CD4-positive, alpha-beta T cell (primary cell): Measurements from ENCODE around the gene STRA6. TPM values are rescaled to one million over a fixed set of nuclear protein-coding genes. Genes with fewer than 3 reads are reported as not detected.
"Not testable (repeated sequence)": the region's sequence is repeated elsewhere in the genome, so short reads cannot be mapped to it uniquely, and the experiment has no call there.

Experiments
- ATAC-seq: fragments of 200-7000 bp; cut with Tn5 transposase; one replicate; pipeline ENCODE4 v1.10.0; 2022; ENCODE audit warnings: mild to moderate bottlenecking; ENCODE audit not compliant: poor library complexity
- CTCF ChIA-PET: fragments of 350-600 bp; sonication (Branson Sonifier 250); formaldehyde crosslinking; loops from one replicate; lab custom pipeline; 2021; ENCODE audit warnings: antibody characterized with exemption, inconsistent platforms; lab: Charles Lee
- POLR2A ChIA-PET: fragments of 350-600 bp; sonication (Branson Sonifier 250); formaldehyde crosslinking; loops from one replicate; lab custom pipeline; 2021; ENCODE audit warnings: antibody characterized with exemption, inconsistent platforms; lab: Charles Lee
- DNase-seq, 14 experiments: peaks; one replicate each; pipeline ENCODE4 v3.0.0-alpha.2; 2013 to 2020; ENCODE audit warnings: mixed read lengths in 2 of 14
- H3K27ac ChIP-seq, 2 donors: one replicate each; pipeline versions ENCODE4 v1.5.1 to v1.7.0; 2013; ENCODE audit warnings: low read length in 2 of 2, low read depth in 1 of 2, mild to moderate bottlenecking in 1 of 2
- H3K27me3 ChIP-seq, 2 experiments: 1 replicate in 1 of 2; 2 replicates in 1 of 2; pipeline versions ENCODE4 v1.6.1 to v1.7.0; 2013; ENCODE audit warnings: low read length in 2 of 2, control low read depth in 1 of 2, mild to moderate bottlenecking in 1 of 2, moderate library complexity in 1 of 2; ENCODE audit not compliant: insufficient read depth in 2 of 2, control insufficient read depth in 1 of 2
- H3K36me3 ChIP-seq: one replicate; pipeline ENCODE4 v1.6.1; 2013; ENCODE audit warnings: low read length, control low read depth; ENCODE audit not compliant: insufficient read depth
- H3K4me1 ChIP-seq: one replicate; pipeline ENCODE4 v1.6.1; 2013; ENCODE audit warnings: low read length, control low read depth; ENCODE audit not compliant: insufficient read depth
- H3K4me3 ChIP-seq: one replicate; pipeline ENCODE4 v1.5.1; 2013; ENCODE audit warnings: mild to moderate bottlenecking, low read length, moderate library complexity
- H3K9me3 ChIP-seq, 2 experiments: 1 replicate in 1 of 2; 2 replicates in 1 of 2; pipeline versions ENCODE4 v1.6.1 to v1.7.0; 2013; ENCODE audit warnings: low read length in 2 of 2, mild to moderate bottlenecking in 2 of 2, control low read depth in 1 of 2, moderate library complexity in 1 of 2; ENCODE audit not compliant: control insufficient read depth in 1 of 2, insufficient read depth in 1 of 2
- H3K27ac Mint-ChIP-seq: one replicate; pipeline ENCODE4 v1.8.0; 2020; ENCODE audit warnings: mixed read lengths
- H3K27me3 Mint-ChIP-seq: one replicate; pipeline ENCODE4 v1.8.0; 2021; ENCODE audit warnings: mixed read lengths
- H3K36me3 Mint-ChIP-seq: one replicate; pipeline ENCODE4 v1.8.0; 2021; ENCODE audit warnings: low read depth, mixed read lengths
- H3K4me1 Mint-ChIP-seq: one replicate; pipeline ENCODE4 v1.8.0; 2021; ENCODE audit warnings: low read depth, mixed read lengths
- H3K4me3 Mint-ChIP-seq: one replicate; pipeline ENCODE4 v1.8.0; 2020; ENCODE audit warnings: mild to moderate bottlenecking, mixed read lengths
- H3K9me3 Mint-ChIP-seq: one replicate; pipeline ENCODE4 v1.8.0; 2020; ENCODE audit warnings: mixed read lengths
- CTCF ChIP-seq: fragments of 200-600 bp; IDR thresholded peaks from one replicate; pipeline ENCODE4 v1.8.0; 2022; ENCODE audit warnings: antibody characterized with exemption, mild to moderate bottlenecking
- intact Hi-C, 2 experiments: fragments of 100-400 bp; cut with DNase I in 1 of 2; cut with micrococcal nuclease in 1 of 2; formaldehyde crosslinking; loops; one replicate each; pipeline versions ENCODE4 v1.15.1 to v1.9.0; 2023 to 2025; cut with DNase I, micrococcal nuclease
- total RNA-seq, 174 experiments: library from RNA in 2 of 174; stranded (reverse) in 2 of 174; gene quantifications; one replicate each; pipeline ENCODE4 v1.2.3 and lab custom pipeline; 2021 to 2026

The STRA6 gene
- total RNA-seq, 2 experiments from 2014 or later, result not detected

- Histone ChIP-seq H3K9me3 (no peaks in the 10 kb centered on the region), H3K27me3 (no peaks in the 10 kb centered on the region), H3K27ac (no peak overlapping the region), H3K36me3 (no peaks in the 10 kb centered on the region), H3K4me3 (no peak overlapping the region), H3K4me1 (no peaks in the 10 kb centered on the region)
- intact Hi-C loops, result no loop called here
- no peaks in the 10 kb centered on the region for H3K36me3 Mint-ChIP-seq
- H3K27ac Mint-ChIP-seq, result no peak overlapping the region
- no peaks in the 10 kb centered on the region for H3K9me3 Mint-ChIP-seq
- POLR2A ChIA-PET, result no interaction called here
- CTCF ChIA-PET, result no interaction called here
- ATAC-seq (no peak), DNase-seq (no peak)
- no peaks in the 10 kb centered on the region for H3K4me1 Mint-ChIP-seq
- H3K27me3 Mint-ChIP-seq, result peaks cover 21% of the 10 kb centered on the region
- H3K4me3 Mint-ChIP-seq, result no peak overlapping the region
- no peak for TF ChIP-seq CTCF
These were observed 37.1 kb downstream of the STRA6 start for GRCh38 chr15:74165461-74165860.

GRCh38 chr15:74162195-74162536, 40.4 kb downstream of the STRA6 start:
- H3K27me3 ChIP-seq, H3K4me3 Mint-ChIP-seq, CTCF ChIA-PET: not testable (repeated sequence)

GRCh38 chr15:74160390-74160789, 42.2 kb downstream of the STRA6 start:
- H3K4me3 ChIP-seq, H3K9me3 Mint-ChIP-seq, H3K27me3 ChIP-seq, H3K4me1 ChIP-seq, H3K36me3 ChIP-seq, intact Hi-C loops, H3K4me3 Mint-ChIP-seq, ATAC-seq, H3K9me3 ChIP-seq, POLR2A ChIA-PET, H3K27ac ChIP-seq, H3K36me3 Mint-ChIP-seq, H3K27ac Mint-ChIP-seq, DNase-seq, CTCF ChIA-PET: not testable (repeated sequence)
- peaks cover 18% of the 10 kb centered on the region for H3K4me1 Mint-ChIP-seq
- peaks cover 21% of the 10 kb centered on the region for H3K27me3 Mint-ChIP-seq

More at GRCh38 chr15:74162195-74162536, 40.4 kb downstream of the STRA6 start:
- H3K36me3 Mint-ChIP-seq, H3K27ac Mint-ChIP-seq, H3K36me3 ChIP-seq, DNase-seq, H3K9me3 Mint-ChIP-seq, H3K9me3 ChIP-seq, H3K27ac ChIP-seq, H3K4me1 ChIP-seq, H3K4me3 ChIP-seq, POLR2A ChIA-PET, ATAC-seq, intact Hi-C loops: not testable (repeated sequence)
- Mint-ChIP-seq H3K4me1 (peaks cover 13% of the 10 kb centered on the region), H3K27me3 (peaks cover 21% of the 10 kb centered on the region)

- H3K27me3 Mint-ChIP-seq, result peaks cover 26% of the 10 kb centered on the region
- CTCF ChIA-PET, result no interaction called here
- no peak overlapping the region for H3K27ac Mint-ChIP-seq
- H3K36me3 Mint-ChIP-seq, result no peaks in the 10 kb centered on the region
- H3K4me1 ChIP-seq, result no peaks in the 10 kb centered on the region
- peaks cover 18% of the 10 kb centered on the region for H3K4me1 Mint-ChIP-seq
- H3K9me3 ChIP-seq, result no peaks in the 10 kb centered on the region
- H3K4me3 ChIP-seq, result no peak overlapping the region
- H3K27me3 ChIP-seq, result no peaks in the 10 kb centered on the region
- no peak for TF ChIP-seq CTCF
- ATAC-seq (no peak), DNase-seq (no peak)
- no peak overlapping the region for H3K4me3 Mint-ChIP-seq
- no peak overlapping the region for H3K27ac ChIP-seq
- H3K9me3 Mint-ChIP-seq, result no peaks in the 10 kb centered on the region
- intact Hi-C loops, result no loop called here
- no peaks in the 10 kb centered on the region for H3K36me3 ChIP-seq
- POLR2A ChIA-PET, result no interaction called here
These were observed 42.8 kb downstream of the STRA6 start for GRCh38 chr15:74159773-74160172.
